GM11168 (cell line): ENCODE results near the gene REM2.

Experiments used
- in situ Hi-C: fragments of 300-500 bp; cut with MboI; formaldehyde crosslinking; loops from one replicate; pipeline ENCODE4 v1.12.0; 2022; ENCODE audit warnings: low sequenced_read_pairs; ENCODE audit not compliant: unreplicated experiment

The REM2 gene

GRCh38 chr14:22871224-22872032 is 11.6 kb upstream of the REM2 start, which contains the start of gene LRP10:
TSS of gene LRP10 (plus strand) at chr14:22871740. CDS start at chr14:22872304, 564 bp downstream.
- in situ Hi-C loops: loop anchor here (25.0 kb wide), 1 partner anchor 484 kb away; no protein-coding TSS in a partner anchor

- in situ Hi-C loops: loop anchor here (25.0 kb wide), 1 partner anchor 485 kb away; no protein-coding TSS in a partner anchor
Observed at GRCh38 chr14:22872033-22872832, 10.8 kb upstream of the REM2 start.

- in situ Hi-C loops: loop anchor here (25.0 kb wide), 1 partner anchor 486 kb away; no protein-coding TSS in a partner anchor
Observed at GRCh38 chr14:22872833-22873520, 10.0 kb upstream of the REM2 start.

- in situ Hi-C loops: no loop called here
Observed at GRCh38 chr14:22875003-22875747, 7.8 kb upstream of the REM2 start.

GRCh38 chr14:22875748-22876319 is 7.2 kb upstream of the REM2 start:
- in situ Hi-C loops: no loop called here

GRCh38 chr14:22877000-22877501 is 6.0 kb upstream of the REM2 start:
- in situ Hi-C loops: no loop called here

- in situ Hi-C loops: no loop called here
Observed at GRCh38 chr14:22878271-22879246, 4.5 kb upstream of the REM2 start.

- in situ Hi-C loops: no loop called here
Observed at GRCh38 chr14:22882064-22882463, 958 bp upstream of the REM2 start.

- in situ Hi-C loops: no loop called here
Observed at GRCh38 chr14:22882529-22883172, 371 bp upstream of the REM2 start.

GRCh38 chr14:22884076-22884737 is 1.2 kb downstream of the REM2 start:
- in situ Hi-C loops: no loop called here

GRCh38 chr14:22884738-22885523 is 1.9 kb downstream of the REM2 start:
- in situ Hi-C loops: no loop called here

GRCh38 chr14:22885975-22886374 is 3.0 kb downstream of the REM2 start:
- in situ Hi-C loops: no loop called here

GRCh38 chr14:22886500-22887259 is 3.7 kb downstream of the REM2 start:
- in situ Hi-C loops: no loop called here

- in situ Hi-C loops: no loop called here
Observed at GRCh38 chr14:22887260-22887989, 4.4 kb downstream of the REM2 start.

- in situ Hi-C loops: no loop called here
Observed at GRCh38 chr14:22887990-22888378, 5.0 kb downstream of the REM2 start.
